DND-41 (cell line): ENCODE results near the gene TMEM132C.
"Not testable (repeated sequence)": the region's sequence is repeated elsewhere in the genome, so short reads cannot be mapped to it uniquely, and the experiment has no call there.

Experiments
- ATAC-seq: fragments of 200-7000 bp; cut with Tn5 transposase; 3 replicates; pipeline ENCODE4 v1.9.1; 2021; ENCODE audit warnings: low read depth; ENCODE audit not compliant: insufficient read depth
- DNase-seq: peaks from one replicate; pipeline ENCODE4 v3.0.0-alpha.2; 2020
- H2AFZ ChIP-seq: 2 replicates; pipeline ENCODE4 v1.6.0; 2012; ENCODE audit warnings: low read depth, low read length
- H3K27ac ChIP-seq: 2 replicates; pipeline ENCODE4 v1.5.1; 2012; ENCODE audit warnings: low read length, inconsistent platforms
- H3K27me3 ChIP-seq: fragments of 200-600 bp; sonication (generic); 2 replicates; pipeline ENCODE4 v1.6.0; 2012; ENCODE audit warnings: low read length, mild to moderate bottlenecking, inconsistent platforms; ENCODE audit not compliant: insufficient read depth, poor library complexity
- H3K36me3 ChIP-seq: 2 replicates; pipeline ENCODE4 v1.5.1; 2012; ENCODE audit warnings: low read length, inconsistent platforms; ENCODE audit not compliant: insufficient read depth
- H3K4me1 ChIP-seq: 2 replicates; pipeline ENCODE4 v1.5.1; 2012; ENCODE audit warnings: mild to moderate bottlenecking, low read length; ENCODE audit not compliant: insufficient read depth
- H3K4me2 ChIP-seq: 2 replicates; pipeline ENCODE4 v1.6.0; 2012; ENCODE audit warnings: mild to moderate bottlenecking, moderate library complexity, low read length, inconsistent platforms; ENCODE audit not compliant: insufficient read depth
- H3K4me3 ChIP-seq, 2 experiments: fragments of 200-600 bp in 1 of 2; shearing (Covaris generic) in 1 of 2; 2 replicates each; pipeline ENCODE4 v1.5.1; 2012 to 2016; ENCODE audit warnings: inconsistent platforms in 2 of 2, low read length in 2 of 2, mild to moderate bottlenecking in 2 of 2, low read depth in 1 of 2, moderate library complexity in 1 of 2
- H3K79me2 ChIP-seq: 2 replicates; pipeline ENCODE4 v1.6.0; 2012; ENCODE audit warnings: low read length, inconsistent platforms; ENCODE audit not compliant: insufficient read depth
- H3K9ac ChIP-seq: 2 replicates; pipeline ENCODE4 v1.6.0; 2012; ENCODE audit warnings: low read depth, mild to moderate bottlenecking, inconsistent platforms, low read length, moderate library complexity
- H3K9me3 ChIP-seq: 2 replicates; pipeline ENCODE4 v1.5.1; 2012; ENCODE audit warnings: low read length, moderate library complexity, mild to moderate bottlenecking, inconsistent platforms; ENCODE audit not compliant: insufficient read depth, severe bottlenecking
- H4K20me1 ChIP-seq: 2 replicates; pipeline ENCODE4 v1.6.0; 2012; ENCODE audit warnings: low read length; ENCODE audit not compliant: insufficient read depth
- CTCF ChIP-seq: IDR thresholded peaks from 2 replicates; pipeline ENCODE4 v1.5.1; 2012; ENCODE audit warnings: borderline replicate concordance, low read length, moderate library complexity, mild to moderate bottlenecking; ENCODE audit not compliant: poor library complexity, severe bottlenecking; ENCODE audit errors: extremely low read depth
- EZH2 ChIP-seq: IDR thresholded peaks from 3 replicates; pipeline ENCODE4 v1.6.1; 2012; ENCODE audit warnings: borderline replicate concordance, low read depth, mild to moderate bottlenecking, moderate library complexity, low read length, inconsistent platforms; ENCODE audit not compliant: severe bottlenecking

TMEM132C gene

GRCh38 chr12:128245121-128245520, 21.8 kb upstream of the TMEM132C start:
- no peak overlapping the region for H3K4me3 ChIP-seq
- H3K27ac ChIP-seq = no peak overlapping the region
- DNase-seq = no peak
- no peaks in the 10 kb centered on the region for H4K20me1 ChIP-seq
- no peaks in the 10 kb centered on the region for H3K27me3 ChIP-seq
- no peaks in the 10 kb centered on the region for H3K9me3 ChIP-seq
- H3K79me2 ChIP-seq = no peaks in the 10 kb centered on the region
- no peak overlapping the region for H3K4me2 ChIP-seq
- no peak for TF ChIP-seq EZH2
- no peak for TF ChIP-seq CTCF
- H3K4me1 ChIP-seq = no peaks in the 10 kb centered on the region
- no peaks in the 10 kb centered on the region for H3K36me3 ChIP-seq
- H2AFZ ChIP-seq = no peak overlapping the region
- no peak overlapping the region for H3K9ac ChIP-seq
- no peak for ATAC-seq

GRCh38 chr12:128245905-128246304, 21.1 kb upstream of the TMEM132C start:
- DNase-seq (no peak), ATAC-seq (no peak)
- Histone ChIP-seq H3K79me2 (no peaks in the 10 kb centered on the region), H4K20me1 (no peaks in the 10 kb centered on the region), H3K27me3 (no peaks in the 10 kb centered on the region), H3K4me1 (no peaks in the 10 kb centered on the region), H3K36me3 (no peaks in the 10 kb centered on the region), H3K9ac (no peak overlapping the region), H3K4me2 (no peak overlapping the region), H3K27ac (no peak overlapping the region), H3K9me3 (no peaks in the 10 kb centered on the region), H2AFZ (no peak overlapping the region), H3K4me3 (no peak overlapping the region)
- TF ChIP-seq EZH2 = no peak
- no peak for TF ChIP-seq CTCF

GRCh38 chr12:128250096-128250495, 16.9 kb upstream of the TMEM132C start:
- H3K9ac ChIP-seq = no peak overlapping the region
- H2AFZ ChIP-seq = no peak overlapping the region
- H3K36me3 ChIP-seq = no peaks in the 10 kb centered on the region
- H3K9me3 ChIP-seq = no peaks in the 10 kb centered on the region
- no peak for DNase-seq
- no peak for ATAC-seq
- no peak overlapping the region for H3K4me2 ChIP-seq
- no peaks in the 10 kb centered on the region for H4K20me1 ChIP-seq
- TF ChIP-seq CTCF = no peak
- TF ChIP-seq EZH2 = no peak
- H3K79me2 ChIP-seq = no peaks in the 10 kb centered on the region
- H3K4me1 ChIP-seq = no peaks in the 10 kb centered on the region
- H3K27ac ChIP-seq = no peak overlapping the region
- no peak overlapping the region for H3K4me3 ChIP-seq
- no peaks in the 10 kb centered on the region for H3K27me3 ChIP-seq

DNA sequence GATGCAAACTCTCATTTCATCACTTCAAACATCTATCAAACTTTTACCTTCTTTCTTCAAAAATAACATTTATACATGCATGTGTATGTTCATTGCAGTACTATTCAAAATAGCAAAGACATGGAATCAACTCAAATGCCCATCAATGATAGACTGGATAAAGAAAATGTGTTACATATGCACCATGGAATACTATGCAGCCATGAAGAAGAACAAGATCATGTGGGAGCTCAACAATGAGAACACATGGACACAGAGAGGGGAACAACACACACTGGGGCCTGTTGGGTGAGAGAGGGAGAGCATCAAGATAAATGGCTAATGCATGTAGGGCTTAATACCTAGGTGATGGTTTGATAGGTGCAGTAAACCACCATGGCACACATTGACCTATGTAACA, 13.1 kb upstream of the TMEM132C start:
- H3K27me3 ChIP-seq, H3K4me1 ChIP-seq, H3K4me2 ChIP-seq, H2AFZ ChIP-seq, H3K4me3 ChIP-seq, H4K20me1 ChIP-seq, H3K27ac ChIP-seq, ATAC-seq, DNase-seq, H3K9ac ChIP-seq, H3K36me3 ChIP-seq, H3K9me3 ChIP-seq, H3K79me2 ChIP-seq: not testable (repeated sequence)
